Suppressor macrophage treated with lipopolysaccharide for 4 hours (primary cell): Measurements from ENCODE around the gene KNCN.

ENCODE experiments used
- DNase-seq: peaks from one replicate; pipeline ENCODE4 v3.0.0-alpha.2; 2020

The KNCN gene

DNA sequence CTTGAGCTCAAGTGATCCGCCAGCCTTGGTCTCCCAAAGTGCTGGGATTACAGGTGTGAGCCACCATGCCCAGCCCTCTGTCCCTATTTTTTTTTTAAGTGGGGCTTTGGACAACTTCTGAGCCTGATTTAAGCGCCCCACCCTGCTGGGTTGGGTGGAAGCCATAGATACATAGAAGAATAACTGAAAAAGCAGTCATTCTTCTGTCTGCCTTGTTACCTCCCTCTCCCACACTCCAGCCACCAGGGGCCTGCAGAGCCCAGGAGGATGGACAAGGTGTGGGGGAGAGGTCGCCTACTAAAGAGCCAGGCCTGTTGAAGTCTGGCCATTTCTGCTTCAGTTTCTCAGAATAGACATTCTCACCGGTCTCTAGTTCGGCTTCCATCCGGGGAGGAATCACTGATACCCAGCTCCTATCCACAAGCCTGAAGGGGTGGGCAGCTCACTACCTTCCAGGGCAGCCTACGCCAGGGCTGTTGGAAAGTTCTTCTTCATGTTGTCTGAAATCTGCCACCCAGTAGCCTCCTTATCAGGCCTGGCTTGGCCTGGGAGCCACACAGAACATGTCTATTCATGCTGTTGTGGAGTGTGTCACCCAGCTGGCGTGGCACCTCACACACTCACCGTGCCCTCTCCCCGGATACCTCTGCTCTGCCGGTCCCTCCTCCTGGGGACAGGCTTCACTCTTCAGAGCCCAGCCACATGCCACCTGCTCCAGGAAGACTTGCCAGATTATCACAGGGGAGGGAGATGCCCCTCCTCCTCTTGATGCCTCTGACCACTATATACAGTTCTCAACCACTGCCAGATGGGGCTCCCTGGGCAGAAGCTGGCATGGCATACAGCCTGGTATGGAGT, 27.7 kb downstream of the KNCN start:
- DNase-seq = no peak

DNA sequence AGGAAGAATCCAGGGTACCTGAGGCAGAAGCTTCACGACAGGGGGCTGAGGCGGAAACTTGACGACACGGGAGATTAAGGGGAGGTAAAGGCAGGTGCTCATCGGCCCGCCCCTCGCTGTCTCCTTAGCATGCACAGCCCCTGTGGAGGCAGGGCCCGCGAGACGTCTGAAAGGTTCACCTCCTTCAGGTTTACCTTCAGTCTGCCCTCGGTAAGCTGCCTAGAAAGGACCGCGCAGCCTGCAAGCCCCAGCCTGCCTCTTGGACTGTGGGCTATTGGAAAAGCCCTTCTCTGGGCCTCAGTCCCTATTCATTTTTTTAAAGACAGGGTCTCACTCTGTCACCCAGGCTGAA, 28.5 kb downstream of the KNCN start:
- DNase-seq = no peak

DNA sequence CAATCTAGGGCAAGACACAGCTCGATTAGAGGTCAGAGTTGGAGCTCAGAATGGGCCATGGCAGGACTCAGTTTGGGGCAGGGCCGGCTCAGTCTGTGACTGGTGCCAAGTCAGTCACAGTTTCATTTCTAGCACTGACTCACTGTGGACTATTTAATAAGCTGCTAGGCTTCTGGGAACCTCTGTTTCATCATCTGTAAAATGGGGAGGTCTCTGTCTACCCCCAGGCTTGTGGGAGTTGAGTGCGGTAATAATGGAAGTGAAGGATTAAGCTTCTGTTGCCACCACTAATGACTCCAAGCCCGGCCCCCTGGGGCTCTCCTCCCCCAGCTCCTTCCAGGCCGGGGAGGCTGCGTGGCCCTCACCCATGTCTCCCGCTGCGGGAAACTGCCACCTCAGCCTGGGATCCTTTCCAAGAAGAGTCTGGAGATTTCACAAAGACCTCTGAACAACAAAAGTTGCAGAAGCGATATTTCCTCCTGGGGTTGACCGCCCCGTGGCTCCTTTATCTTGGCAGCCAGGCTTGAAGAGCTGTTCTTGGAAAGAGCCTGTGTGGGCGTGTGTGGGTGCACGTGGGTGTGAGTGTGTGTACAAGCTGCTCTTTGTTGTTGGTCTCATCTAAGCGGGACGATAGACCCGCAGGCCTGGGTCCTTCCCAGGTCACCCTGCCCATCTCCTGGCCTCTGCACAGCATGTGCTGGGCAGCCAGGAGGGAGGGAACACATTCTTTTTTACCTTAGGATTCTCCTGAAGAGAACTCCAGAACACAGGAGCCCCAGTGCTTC, 29.1 kb downstream of the KNCN start:
- DNase-seq = peak; percentile 95

DNA sequence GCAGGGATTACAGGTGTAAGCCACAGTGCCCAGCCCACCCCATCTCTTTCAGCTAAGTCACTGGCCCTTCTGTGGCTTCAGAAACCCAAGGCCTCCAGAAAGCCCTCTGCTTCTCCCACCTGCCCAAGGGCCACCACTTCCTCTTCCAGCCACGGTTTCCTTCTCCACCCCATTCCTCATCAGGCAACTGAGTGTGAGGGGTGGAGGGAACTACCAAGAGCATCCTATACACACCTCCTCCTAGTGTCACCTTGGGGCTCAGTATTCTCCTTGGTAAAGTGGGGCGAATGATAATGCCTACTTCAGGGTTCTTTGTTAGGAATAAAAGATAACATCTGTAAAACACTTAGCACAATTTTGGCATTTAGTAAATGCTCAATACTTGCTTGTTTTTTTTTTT, 30.0 kb downstream of the KNCN start:
- no peak for DNase-seq

DNA sequence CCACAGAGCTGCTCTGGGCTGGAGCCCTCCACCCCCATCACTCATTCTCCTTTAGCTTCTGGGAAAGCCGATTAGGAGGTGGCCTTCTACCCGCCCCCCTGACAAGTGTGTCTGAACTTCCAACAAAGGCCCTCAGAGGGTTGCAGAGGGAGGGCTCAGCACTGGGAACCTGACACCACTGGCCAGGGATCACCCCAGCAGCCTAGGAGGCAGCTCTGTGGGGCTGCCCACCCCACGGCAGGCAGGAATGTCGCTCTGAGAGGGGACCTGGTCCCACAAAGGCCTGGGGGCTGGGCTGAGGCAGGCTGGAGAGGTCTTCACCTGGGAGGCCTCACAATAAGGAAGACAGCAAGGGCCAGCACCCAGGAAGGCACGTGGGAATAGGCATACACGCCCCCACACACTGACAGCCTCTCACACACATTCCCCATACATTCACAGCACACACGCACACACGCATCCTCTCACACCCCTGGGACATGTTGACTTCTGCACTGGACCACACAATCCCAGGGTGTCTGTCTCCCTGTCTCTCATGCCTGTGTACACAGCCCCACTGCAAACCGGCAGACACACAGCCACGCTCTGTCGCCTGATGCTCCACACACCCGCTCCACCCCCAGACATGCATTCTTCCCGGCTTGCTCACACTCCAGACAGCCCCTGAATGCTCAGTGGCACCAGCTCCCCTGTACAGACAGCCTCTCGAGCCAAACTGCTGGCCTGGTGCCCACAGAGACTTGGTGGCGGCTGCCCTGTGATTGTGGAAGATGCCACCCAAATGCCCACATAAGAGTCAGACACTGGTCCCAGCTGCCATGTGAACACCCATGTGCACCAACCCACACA, 31.2 kb downstream of the KNCN start:
- DNase-seq = no peak

DNA sequence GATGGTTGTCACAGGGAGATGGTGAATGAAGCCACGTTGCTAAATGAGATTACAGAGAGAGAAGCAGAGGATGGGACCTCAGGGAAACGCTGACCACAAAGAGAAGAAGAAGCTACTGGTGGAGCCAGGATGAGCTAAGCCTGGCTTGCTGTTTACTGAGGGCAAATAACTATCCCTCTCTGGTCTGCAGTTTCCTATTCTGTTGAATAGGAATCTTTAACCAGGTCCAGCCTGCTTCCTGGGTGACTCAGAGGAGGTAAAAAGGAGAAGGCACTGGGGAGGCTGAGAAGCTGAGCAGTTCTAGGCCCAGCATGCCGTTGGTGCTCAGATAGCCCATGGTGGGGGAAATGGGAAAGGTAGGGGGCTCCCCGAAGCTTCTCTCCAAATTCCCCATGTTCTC, 32.2 kb downstream of the KNCN start:
- DNase-seq = no peak

DNA sequence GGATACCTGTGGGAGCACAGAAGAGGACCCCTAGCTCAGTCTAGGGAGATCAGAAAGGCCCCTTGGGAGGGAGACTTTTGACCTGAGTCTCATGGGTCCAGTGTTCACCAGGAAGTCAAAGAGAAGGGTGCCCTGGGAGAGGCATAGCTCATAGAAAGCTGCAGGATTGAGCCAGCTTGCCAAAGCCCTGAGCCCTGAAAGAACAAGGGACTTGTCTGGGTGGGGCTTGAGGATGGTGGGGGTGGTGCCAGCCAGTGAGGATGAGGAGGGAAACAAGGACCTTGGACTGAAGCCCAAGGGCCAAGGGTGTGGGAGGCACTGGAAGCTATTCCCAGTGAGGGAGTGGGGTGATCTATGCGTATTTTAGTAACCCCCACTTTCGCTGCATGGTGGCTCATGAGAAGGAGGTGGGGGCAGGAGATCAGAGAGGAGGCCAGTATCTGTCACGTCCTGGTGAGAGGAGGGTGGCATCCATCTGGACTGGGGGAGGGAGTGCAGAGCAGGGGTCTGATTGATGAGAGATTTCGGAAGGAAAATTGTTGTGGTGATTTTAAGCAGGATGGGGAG, 33.4 kb downstream of the KNCN start:
- no peak for DNase-seq

DNA sequence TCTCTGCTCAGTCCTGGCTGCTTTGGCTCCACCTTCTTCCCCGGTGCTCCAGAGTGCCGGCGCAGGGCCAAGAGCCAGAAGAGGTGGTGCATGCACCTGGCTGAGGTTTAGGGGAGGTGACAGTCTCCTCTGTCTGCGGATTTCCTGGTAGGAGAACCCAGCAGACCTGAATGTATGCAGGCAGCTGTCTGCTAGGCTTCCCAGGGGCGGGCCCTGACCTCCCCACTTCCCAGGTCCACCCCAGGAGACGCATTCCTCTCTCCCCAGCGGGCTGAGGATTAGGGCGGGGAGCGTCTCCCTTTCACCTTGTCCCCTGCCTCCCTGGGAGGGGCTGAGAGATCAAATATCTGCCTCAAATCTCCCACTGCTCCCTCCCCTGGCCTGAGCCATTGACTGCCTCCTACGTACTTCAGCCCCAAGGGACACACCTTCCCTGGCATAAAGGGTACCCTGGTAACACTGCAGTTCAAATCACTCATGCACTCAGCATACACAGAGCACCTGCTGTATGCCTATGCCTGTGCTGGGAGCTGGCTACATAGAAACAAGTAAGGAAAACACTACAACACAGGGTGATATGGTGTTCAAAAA, 34.3 kb downstream of the KNCN start:
- DNase-seq = no peak

DNA sequence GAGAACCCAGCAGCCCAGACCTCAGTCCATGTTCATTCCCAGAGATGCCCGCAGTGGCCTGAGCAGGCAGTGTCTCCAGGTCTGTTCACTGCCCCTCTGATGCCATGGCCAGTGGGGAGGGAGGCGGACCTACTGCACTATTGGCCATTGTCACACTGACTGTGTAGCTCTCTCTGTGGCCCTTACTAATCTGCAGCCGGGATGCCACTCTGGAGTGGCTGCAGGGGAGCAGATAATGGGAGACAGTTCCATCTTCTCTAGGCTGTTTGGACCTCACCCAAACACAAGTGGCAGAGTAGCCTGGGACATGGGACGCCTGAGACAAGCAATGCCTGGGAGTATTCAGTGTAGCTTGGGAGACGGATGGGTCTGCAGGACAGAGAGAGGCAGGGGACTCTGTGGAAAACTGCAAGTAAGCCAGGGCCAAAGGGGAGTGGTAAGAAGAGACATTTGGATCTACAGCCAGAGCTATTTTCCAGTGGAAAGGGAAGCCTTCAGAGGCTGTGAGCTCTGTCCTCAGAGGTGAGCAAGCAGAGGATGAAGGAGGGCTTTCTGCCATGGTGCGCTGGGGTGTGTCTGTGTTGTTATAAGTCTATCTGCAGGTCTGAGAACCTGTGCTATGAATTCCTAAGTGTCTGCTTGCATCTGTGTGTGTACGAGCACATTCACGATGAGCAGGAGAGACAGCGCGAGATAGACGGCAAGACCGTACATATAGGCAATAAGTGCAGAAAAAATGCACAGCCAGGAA, 35.1 kb downstream of the KNCN start:
- no peak for DNase-seq

DNA sequence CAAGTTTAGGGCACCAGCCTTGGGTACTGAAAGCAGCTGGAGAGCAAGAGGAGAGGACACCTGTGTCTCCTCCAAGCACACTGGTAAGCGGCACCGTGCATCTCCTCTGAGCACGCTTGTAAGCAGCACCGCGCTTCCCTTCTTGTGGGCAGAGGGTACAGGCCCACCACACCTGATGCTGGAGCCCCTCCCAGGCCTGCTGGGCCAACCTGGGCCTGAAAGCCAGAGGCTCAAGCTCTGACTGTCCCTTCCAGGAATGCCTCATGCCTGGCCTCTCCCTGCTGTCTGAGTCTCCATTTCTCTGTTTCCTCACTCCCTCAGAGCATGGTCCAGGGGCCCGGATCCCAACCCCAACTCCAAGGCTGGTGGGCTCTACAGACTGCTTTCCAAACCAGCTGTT, 35.9 kb downstream of the KNCN start:
- DNase-seq = no peak

DNA sequence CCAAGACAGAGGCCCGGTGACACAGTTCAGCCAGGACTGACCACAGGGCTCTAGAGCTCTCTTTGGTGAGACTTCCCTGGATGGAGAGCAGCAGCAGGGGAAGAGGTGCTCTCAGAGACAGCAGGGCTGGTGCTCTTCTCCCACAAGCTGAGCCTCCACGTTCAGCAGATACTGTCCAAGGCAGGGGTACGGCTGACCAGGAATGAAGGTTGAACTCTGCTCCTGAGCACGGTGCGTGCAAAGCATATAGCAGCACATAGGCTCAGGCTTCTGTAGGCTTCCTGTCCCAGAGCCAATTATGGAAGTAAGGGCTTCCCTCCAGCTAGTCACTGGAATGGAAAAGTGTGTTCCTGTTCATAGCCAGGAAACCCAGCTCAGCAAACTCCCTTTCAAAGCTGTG, 37.9 kb downstream of the KNCN start:
- no peak for DNase-seq

DNA sequence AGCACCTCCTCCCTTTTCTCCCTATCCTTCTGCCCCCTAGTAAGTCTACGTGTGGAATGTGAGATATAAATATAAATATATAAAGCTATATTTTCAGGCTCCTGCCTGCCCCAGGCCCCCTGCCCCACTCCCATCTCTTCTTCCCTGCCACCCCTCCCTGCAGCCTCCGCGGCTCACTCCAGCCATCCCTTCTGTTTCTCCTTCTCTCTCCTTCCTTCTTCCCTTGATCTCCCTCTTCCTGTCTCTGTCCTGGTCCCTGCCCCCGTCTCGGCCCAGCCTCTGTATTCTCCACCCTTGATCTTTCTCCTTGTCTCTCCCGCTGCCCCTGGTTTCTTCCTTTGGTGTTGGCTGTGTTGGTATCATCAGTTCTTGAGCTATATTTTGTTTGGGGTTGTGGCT, 38.7 kb downstream of the KNCN start:
- no peak for DNase-seq

DNA sequence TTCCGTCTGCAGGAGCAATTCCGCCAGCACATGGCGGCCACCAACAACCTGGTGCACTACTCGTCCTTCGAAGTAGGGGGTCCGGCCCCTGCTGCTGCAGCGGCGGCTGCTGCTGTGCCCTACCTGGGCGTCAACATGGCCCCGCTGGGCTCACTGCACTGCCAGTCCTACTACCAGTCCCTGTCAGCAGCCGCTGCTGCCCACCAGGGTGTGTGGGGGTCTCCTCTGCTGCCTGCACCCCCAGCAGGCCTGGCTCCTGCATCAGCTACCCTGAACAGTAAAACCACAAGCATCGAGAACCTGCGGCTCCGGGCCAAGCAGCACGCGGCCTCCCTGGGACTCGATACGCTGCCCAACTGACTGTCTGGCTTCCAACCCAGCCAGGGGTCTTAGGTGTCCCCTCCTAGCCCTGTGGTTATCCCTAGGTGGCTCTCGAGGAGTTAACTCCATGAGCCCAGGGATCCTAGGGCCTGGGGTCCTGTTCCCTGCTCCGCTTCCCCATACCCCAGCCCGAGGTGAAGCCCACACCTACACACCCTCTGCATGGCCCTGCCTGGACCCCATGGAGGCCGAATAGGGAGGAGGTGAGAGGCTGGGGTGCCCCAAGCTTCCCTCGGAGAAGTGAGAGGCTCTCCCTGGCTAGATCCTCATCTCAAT, 39.2 kb downstream of the KNCN start:
- DNase-seq = no peak

DNA sequence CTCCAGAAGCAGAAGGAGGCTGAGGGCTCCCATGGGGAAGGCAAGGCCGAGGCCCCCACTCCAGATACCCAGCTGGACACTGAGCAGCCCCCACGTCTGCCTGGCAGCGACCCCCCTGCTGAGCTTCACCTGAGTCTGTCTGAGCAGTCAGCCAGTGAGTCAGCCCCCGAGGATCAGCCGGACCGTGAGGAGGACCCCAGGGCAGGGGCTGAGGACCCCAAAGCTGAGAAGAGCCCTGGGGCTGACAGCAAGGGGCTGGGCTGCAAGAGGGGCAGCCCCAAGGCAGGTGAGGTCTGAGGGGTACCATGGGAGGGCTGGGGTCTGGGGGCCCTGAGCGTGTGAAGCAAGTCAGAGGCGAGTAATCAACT, 40.5 kb downstream of the KNCN start:
- no peak for DNase-seq

DNA sequence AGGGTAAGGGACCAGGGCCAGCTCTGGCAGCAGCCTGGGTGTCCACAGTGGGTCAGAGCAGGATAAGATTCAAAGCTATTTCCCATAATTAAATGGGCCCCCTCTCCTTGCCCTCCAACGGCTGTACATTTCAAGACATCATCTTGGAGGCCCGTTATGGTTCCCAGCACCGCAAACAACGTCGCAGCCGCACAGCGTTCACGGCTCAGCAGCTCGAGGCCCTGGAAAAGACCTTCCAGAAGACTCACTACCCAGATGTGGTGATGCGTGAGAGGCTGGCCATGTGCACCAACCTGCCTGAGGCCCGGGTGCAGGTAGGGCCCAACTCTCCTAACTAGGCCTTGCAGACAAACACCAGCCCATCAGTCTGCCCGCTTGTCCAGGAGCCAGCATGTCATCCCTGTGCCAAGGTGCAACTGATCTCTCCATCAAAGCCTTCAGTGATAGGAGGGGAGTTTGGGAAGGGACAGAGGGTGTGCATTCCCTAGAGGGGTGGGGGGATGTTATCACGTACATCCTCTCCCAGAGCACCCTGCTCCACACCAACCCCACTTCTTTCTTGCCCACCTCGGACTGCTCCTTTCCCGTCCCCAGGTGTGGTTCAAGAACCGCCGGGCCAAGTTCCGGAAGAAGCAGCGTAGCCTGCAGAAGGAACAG, 41.0 kb downstream of the KNCN start:
- no peak for DNase-seq

DNA sequence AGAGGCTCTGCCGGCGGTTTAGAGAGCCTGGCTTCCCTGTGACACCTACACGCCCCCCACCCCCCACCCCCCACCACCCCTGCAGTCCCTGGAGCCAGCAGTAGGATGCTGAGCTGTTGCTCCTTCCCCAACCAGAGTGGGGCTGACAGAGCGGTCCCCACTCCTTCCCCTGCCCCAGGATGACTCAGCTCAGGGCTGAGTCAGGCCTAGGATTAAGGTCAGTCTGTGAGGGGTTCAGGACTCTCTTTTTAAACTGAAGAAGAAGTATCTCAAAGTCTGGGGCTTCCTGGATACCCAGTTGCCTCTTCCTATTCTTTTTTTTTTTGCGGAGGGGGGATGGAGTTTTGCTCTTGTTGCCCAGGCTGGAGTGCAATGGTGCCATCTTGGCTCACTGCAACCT, 42.7 kb downstream of the KNCN start:
- peak; percentile 61 for DNase-seq

DNA sequence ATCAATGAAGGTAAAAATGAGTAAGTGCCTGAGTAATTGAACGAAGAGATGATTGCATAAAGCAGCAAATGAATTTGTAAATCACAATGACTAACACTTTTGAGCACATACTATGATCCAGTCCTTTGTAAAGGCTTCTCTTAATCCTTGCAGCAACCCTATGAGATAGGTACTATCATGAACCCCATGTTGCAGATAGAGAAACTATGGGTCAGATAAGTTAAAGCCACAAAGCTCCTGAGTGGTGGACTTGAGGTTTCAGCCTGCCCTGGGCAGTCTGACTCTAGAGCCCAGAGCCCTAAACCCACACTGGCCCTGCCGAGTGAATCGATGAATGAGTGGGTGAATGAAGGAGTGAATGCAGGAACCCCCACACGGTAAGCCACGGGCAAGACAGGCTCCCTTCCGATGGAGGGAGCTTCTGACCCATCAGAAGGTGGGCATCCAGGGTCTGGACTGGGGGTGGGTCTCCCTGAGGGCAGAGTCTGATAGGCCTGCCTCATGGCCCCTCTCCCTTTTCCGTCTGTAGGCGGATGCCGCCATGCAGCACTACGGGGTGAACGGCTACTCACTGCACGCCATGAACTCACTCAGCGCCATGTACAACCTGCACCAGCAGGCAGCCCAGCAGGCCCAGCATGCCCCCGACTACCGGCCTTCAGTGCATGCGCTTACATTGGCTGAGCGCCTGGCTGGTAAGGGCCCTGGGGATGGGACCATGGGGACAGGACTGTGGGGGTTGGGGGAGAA, 44.8 kb downstream of the KNCN start:
- no peak for DNase-seq

DNA sequence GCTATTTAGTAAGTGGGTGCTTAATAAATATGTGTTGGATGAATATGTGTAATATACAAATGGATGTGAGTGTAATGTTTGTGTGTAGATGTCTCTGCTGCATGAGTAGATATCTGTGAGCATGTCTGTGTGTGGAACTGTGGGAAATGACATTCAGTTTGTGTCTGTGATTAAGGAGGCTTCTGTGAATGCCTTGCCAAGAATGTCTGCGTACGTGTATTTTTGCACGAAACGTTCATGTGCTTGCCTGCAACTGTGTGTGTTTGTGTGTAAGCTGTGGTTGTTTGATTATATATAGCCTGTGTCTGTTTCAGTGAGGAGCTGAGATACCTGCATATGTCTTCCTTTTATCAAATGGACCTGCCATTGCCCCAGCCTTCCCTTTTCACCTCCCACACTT, 48.0 kb downstream of the KNCN start:
- DNase-seq = no peak

DNA sequence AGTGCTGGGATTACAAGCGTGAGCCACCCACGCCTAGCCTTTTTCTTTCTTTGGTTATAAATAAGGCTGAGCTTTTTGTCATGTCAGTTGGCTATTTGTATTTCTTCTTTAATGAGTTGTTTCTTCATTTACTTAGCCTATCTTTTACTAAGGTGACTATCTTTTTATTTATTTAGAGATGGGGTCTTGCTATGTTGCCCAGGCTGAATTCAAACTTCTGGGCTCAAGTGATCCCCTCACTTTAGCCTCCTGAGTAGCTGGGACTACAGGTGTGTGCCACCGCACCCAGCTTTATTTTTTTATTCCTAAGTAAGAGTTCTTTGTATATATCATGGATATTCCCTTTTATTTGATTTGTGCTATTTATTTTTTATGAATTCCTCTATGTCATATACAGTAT, 49.9 kb downstream of the KNCN start:
- no peak for DNase-seq

DNA sequence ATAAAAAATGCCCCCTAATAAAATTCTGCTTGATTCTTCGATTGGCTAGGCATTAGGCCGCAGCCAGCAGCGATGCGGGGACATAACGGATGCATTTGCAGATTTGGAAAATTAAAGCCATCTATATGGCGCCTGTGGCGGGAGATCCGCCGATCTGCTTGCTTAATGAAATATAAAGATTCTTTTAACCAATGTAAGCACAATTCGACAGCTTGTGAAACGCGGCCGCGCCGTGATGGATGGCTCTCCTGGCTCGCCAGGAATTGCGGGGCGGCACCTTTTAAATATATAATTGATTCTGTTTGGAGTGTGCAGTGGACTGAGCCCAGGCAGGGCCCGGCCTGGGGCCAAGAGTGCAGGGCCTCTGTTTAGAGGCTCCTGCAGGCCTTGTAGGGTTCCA, 53.8 kb downstream of the KNCN start:
- DNase-seq = no peak
